Peyer's patch (tissue), 4 donors: Measurements from ENCODE around the gene RABL3. TPM values are rescaled to one million over a fixed set of nuclear protein-coding genes. Genes with fewer than 3 reads are reported as not detected.
"Not testable (repeated sequence)": the region's sequence is repeated elsewhere in the genome, so short reads cannot be mapped to it uniquely, and the experiment has no call there.

Source experiments
- DNase-seq, 3 donors: peaks; one replicate each; pipeline ENCODE4 v3.0.0-alpha.2; 2017 to 2019
- H3K27ac ChIP-seq, 4 donors: fragments of 200-600 bp; sonication (generic); one replicate each; pipeline ENCODE4 v1.5.1; 2016 to 2019
- H3K27me3 ChIP-seq, 2 donors: fragments of 200-600 bp; sonication (generic); one replicate each; pipeline ENCODE4 v1.5.1; 2019
- H3K36me3 ChIP-seq, 3 donors: fragments of 200-600 bp; sonication (generic); one replicate each; pipeline ENCODE4 v1.5.1; 2016 to 2019
- H3K4me1 ChIP-seq, 4 donors: fragments of 200-600 bp; sonication (generic); one replicate each; pipeline ENCODE4 v1.5.1; 2016 to 2019
- H3K4me3 ChIP-seq, 4 donors: fragments of 200-600 bp; sonication (generic); 1 replicate in 3 of 4; 2 replicates in 1 of 4; pipeline ENCODE4 v1.5.1; 2016 to 2019; ENCODE audit warnings: mild to moderate bottlenecking in 1 of 4
- H3K9me3 ChIP-seq, 4 donors: fragments of 200-600 bp; sonication (generic); one replicate each; pipeline ENCODE4 v1.5.1; 2016 to 2019; ENCODE audit warnings: mild to moderate bottlenecking in 1 of 4
- CTCF ChIP-seq, 6 experiments: fragments of 450-650 bp in 4 of 6; fragments of 200-600 bp in 2 of 6; sonication (generic) in 1 of 6; IDR thresholded peaks; one replicate each; pipeline ENCODE4 v1.5.1; 2017 to 2019; ENCODE audit warnings: antibody characterized with exemption in 6 of 6, mild to moderate bottlenecking in 3 of 6, moderate library complexity in 1 of 6
- POLR2A ChIP-seq, 2 donors: fragments of 450-650 bp; IDR thresholded peaks; one replicate each; pipeline ENCODE4 v1.5.1; 2017; ENCODE audit warnings: antibody characterized with exemption in 2 of 2, mild to moderate bottlenecking in 2 of 2, moderate library complexity in 2 of 2
- total RNA-seq, 4 donors: library from RNA; depleted of rRNA; stranded (reverse); fragments of >200 nt; gene quantifications; one replicate each; pipeline ENCODE4 v1.1.0, GENCODE V29; 2016

The RABL3 gene
- total RNA-seq, 4 donors from 2014 or later = 11.4 to 35.5 (median 14.9) TPM

- Histone ChIP-seq H3K4me3 (no peak overlapping the region), H3K36me3 (no peaks in the 10 kb centered on the region), H3K9me3 (no peaks in the 10 kb centered on the region), H3K4me1 (no peaks in the 10 kb centered on the region), H3K27me3 (no peaks in the 10 kb centered on the region), H3K27ac (no peak overlapping the region)
- no peak for DNase-seq
- TF ChIP-seq CTCF (IDR thresholded peaks at IDR 0.05) (no peak), POLR2A (IDR thresholded peaks at IDR 0.05) (no peak)
These were observed 97.1 kb downstream of the RABL3 start for GRCh38 chr3:120645083-120645845.

- no peak overlapping the region for H3K27ac ChIP-seq
- DNase-seq = no peak
- H3K9me3 ChIP-seq = no peaks in the 10 kb centered on the region
- TF ChIP-seq POLR2A (IDR thresholded peaks at IDR 0.05) (no peak), CTCF (IDR thresholded peaks at IDR 0.05) (no peak)
- H3K4me1 ChIP-seq = no peaks in the 10 kb centered on the region
- H3K36me3 ChIP-seq = no peaks in the 10 kb centered on the region
- H3K27me3 ChIP-seq = no peaks in the 10 kb centered on the region
- H3K4me3 ChIP-seq = no peak overlapping the region
These were observed 99.9 kb downstream of the RABL3 start for GRCh38 chr3:120642368-120642948.

- no peak for TF ChIP-seq CTCF (IDR thresholded peaks at IDR 0.05)
- no peak for TF ChIP-seq POLR2A (IDR thresholded peaks at IDR 0.05)
- DNase-seq = no peak
- Histone ChIP-seq H3K27ac (no peak overlapping the region), H3K4me3 (no peak overlapping the region), H3K36me3 (no peaks in the 10 kb centered on the region), H3K4me1 (peaks cover 0 to 6% (median 0%) of the 10 kb centered on the region in 4 donors), H3K9me3 (no peaks in the 10 kb centered on the region), H3K27me3 (no peaks in the 10 kb centered on the region)
These were observed 100.5 kb downstream of the RABL3 start for GRCh38 chr3:120641696-120642246.

GRCh38 chr3:120640231-120640630, 102.1 kb downstream of the RABL3 start:
- H3K27ac ChIP-seq = no peak overlapping the region
- no peak for DNase-seq
- H3K36me3 ChIP-seq = no peaks in the 10 kb centered on the region
- H3K4me3 ChIP-seq = no peak overlapping the region
- TF ChIP-seq CTCF (IDR thresholded peaks at IDR 0.05) = no peak
- no peak for TF ChIP-seq POLR2A (IDR thresholded peaks at IDR 0.05)
- H3K9me3 ChIP-seq = no peaks in the 10 kb centered on the region
- H3K4me1 ChIP-seq = peaks cover 0 to 8% (median 0%) of the 10 kb centered on the region in 4 donors
- H3K27me3 ChIP-seq = no peaks in the 10 kb centered on the region

GRCh38 chr3:120638820-120639219, 103.5 kb downstream of the RABL3 start:
- not testable (repeated sequence) for H3K9me3 ChIP-seq, H3K27me3 ChIP-seq, DNase-seq

More at GRCh38 chr3:120638820-120639219, 103.5 kb downstream of the RABL3 start:
- not testable (repeated sequence) for H3K27ac ChIP-seq, H3K4me1 ChIP-seq, H3K4me3 ChIP-seq, H3K36me3 ChIP-seq
